ENCODE measurements around the gene FRY. TPM values are rescaled to one million over a fixed set of nuclear protein-coding genes. Genes with fewer than 3 reads are reported as not detected.

Gene FRY
- total RNA-seq, 1 donor from 2014 or later: 2.4 TPM

DNA sequence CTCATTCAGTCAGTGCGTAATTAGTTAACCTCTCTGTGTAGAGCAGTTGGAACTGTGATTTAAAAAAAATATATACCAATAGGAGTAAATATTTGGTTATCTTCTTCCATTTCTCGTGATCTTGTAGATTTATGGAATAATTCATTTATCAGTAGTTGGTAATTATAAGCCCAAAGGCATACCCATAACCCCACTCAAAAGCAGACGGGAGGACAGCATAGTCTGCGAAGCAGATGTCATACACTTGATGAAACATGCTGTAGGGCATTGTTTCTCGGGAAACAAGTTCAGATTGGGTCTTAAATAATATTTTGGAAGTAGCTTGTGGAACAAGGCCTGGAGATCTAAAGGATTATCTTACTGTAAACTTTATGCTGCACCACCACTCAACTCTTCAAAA, 119.7 kb downstream of the FRY start:
- Mint-ChIP-seq H3K36me3 (ENCODE audit: low read depth) (no peaks in the 10 kb centered on the region), H3K27me3 (ENCODE audit: insufficient read depth) (peaks cover 3% of the 10 kb centered on the region), H3K27ac (no peak overlapping the region), H3K4me3 (no peak overlapping the region), H3K9me3 (no peaks in the 10 kb centered on the region), H3K4me1 (ENCODE audit: low read depth) (no peaks in the 10 kb centered on the region)
- no peak for DNase-seq (ENCODE audit: low spot score)
- intact Hi-C loops (cut with micrococcal nuclease): no loop called here

DNA sequence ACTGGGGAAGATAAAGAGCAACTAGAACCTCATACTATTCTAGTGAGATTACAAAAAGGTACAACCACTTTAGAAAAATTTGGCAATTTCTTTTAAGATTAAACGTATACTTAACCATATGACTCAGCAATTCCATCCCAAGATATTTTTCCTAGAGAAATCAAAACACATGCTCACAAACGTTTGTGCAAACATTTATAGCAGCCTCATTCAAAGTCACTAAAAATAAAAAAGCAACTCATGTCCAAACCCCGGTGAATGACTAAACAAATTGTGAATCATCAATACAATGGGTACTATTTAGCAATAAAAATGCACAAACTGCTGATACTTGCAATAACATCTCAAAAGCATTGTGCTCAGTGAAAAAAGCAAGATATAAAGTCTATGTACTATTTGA, 121.5 kb downstream of the FRY start:
- Mint-ChIP-seq H3K9me3 (no peaks in the 10 kb centered on the region), H3K27ac (no peak overlapping the region)

DNA sequence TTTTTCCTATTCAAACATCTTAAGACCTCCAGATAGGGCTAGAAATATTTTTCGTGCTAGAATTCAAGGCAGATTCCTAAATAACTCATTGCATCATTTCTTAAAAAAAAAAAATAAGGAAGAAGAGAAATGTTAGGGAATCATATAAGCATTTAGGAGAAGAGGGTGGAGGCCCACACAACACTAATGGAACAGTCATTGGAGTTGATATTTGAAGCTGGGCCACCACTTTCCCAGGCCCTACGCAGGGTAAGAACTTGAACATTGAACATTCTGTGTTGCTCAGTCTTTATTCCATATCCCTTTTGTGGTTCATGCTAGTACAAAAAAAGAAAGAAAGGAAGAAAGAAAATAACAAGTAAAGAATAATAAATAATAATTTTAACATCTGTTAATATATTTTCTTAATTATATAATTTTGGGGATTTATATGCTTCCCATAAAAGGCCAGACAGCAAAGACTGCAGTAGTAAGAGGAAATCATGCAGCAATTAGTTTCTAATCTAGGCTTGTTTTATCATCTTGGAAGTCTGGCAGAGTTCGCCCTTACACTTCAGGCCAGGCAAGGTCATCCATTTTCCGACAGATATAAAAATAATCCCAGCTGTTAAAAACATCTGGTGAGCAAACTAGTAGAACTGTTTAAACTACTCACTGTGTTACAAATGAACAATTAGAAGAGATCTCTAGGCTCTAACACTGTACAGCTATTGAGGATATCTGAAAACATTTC, 127.7 kb downstream of the FRY start:
- H3K4me3 Mint-ChIP-seq: no peak overlapping the region
- H3K27me3 Mint-ChIP-seq (ENCODE audit: insufficient read depth): no peaks in the 10 kb centered on the region
- H3K27ac Mint-ChIP-seq: no peak overlapping the region
- no peak for DNase-seq (ENCODE audit: low spot score)
- H3K9me3 Mint-ChIP-seq: no peaks in the 10 kb centered on the region
- no peaks in the 10 kb centered on the region for H3K36me3 Mint-ChIP-seq (ENCODE audit: low read depth)
- no peaks in the 10 kb centered on the region for H3K4me1 Mint-ChIP-seq (ENCODE audit: low read depth)
- intact Hi-C loops (cut with micrococcal nuclease): no loop called here

More for the DNA sequence above, 121.5 kb downstream of the FRY start:
- Mint-ChIP-seq H3K36me3 (ENCODE audit: low read depth) (no peaks in the 10 kb centered on the region), H3K4me3 (no peak overlapping the region), H3K27me3 (ENCODE audit: insufficient read depth) (peaks cover 2% of the 10 kb centered on the region), H3K4me1 (ENCODE audit: low read depth) (no peaks in the 10 kb centered on the region)
- intact Hi-C loops (cut with micrococcal nuclease): no loop called here
- DNase-seq (ENCODE audit: low spot score): no peak

DNA sequence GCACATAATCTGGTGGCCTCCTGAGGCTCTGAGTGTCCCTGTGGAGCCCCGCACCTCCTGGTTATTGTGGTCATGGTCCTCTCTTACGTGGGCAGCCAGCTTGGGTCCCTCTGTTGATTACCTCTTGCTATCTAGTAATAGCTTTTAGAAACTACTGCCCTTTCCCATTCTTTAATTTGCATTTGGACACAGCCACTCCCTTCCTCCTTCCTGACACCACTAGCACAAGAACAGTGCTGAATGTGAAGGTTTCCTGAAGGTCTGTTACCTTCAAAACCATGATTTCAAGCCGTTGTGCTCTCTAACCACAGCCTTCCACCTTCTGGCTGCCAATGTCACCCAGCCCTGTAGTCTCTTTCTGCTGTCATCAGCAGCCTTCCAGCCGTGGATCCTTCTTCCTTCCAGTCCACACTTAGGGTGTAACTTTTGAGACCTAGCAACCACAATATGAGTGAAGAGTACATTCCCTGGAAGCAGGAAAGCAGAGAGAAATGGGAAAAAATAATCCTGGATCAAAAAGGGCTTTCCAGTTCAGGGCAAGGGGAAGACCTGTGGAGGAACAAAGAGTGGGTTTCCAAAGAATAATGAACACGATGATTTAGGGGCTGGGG, 130.9 kb downstream of the FRY start:
- H3K4me3 Mint-ChIP-seq: no peak overlapping the region

DNA sequence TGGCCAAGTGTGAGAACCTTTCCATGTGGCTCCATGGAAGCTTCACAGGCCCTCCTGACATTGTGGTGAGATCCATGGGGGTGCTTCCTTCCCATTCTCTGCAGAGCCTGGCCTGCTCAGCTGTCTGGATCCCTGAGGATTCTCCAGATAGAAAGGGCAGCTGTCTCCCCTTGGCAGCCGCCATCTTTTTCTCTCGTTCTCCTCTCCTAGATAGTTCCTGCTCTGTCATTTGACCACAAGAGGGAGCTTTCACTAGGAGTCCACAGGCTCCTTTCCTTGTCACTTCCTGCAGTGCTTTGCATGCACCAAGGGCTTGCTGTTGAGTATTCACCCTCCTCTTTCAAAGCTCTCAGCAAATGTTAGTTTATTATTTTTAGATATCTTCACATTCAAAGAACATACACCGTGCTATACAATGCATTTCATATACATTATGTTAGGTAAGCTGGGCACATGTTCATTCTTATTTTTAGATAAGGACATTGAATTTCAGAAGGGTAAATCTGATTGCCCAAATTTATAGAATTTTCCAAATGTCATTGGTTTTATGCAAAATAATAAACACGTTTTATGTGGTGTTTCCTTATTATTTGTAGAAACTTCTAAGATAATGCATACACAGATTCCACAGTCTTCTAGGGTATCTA, 133.2 kb downstream of the FRY start:
- H3K27me3 Mint-ChIP-seq (ENCODE audit: insufficient read depth): no peaks in the 10 kb centered on the region
- H3K36me3 Mint-ChIP-seq (ENCODE audit: low read depth): no peaks in the 10 kb centered on the region
- no peaks in the 10 kb centered on the region for H3K4me1 Mint-ChIP-seq (ENCODE audit: low read depth)
- no peak for DNase-seq (ENCODE audit: low spot score)
- H3K4me3 Mint-ChIP-seq: no peak overlapping the region
- no peak overlapping the region for H3K27ac Mint-ChIP-seq
- no peaks in the 10 kb centered on the region for H3K9me3 Mint-ChIP-seq
- intact Hi-C loops (cut with micrococcal nuclease): loop anchor here (1.0 kb wide), 1 partner anchor 146 kb away; no protein-coding TSS in a partner anchor

More for the DNA sequence above, 130.9 kb downstream of the FRY start:
- Mint-ChIP-seq H3K27ac (no peak overlapping the region), H3K36me3 (ENCODE audit: low read depth) (no peaks in the 10 kb centered on the region), H3K4me1 (ENCODE audit: low read depth) (no peaks in the 10 kb centered on the region), H3K9me3 (no peaks in the 10 kb centered on the region), H3K27me3 (ENCODE audit: insufficient read depth) (no peaks in the 10 kb centered on the region)
- intact Hi-C loops (cut with micrococcal nuclease): no loop called here
- no peak for DNase-seq (ENCODE audit: low spot score)

DNA sequence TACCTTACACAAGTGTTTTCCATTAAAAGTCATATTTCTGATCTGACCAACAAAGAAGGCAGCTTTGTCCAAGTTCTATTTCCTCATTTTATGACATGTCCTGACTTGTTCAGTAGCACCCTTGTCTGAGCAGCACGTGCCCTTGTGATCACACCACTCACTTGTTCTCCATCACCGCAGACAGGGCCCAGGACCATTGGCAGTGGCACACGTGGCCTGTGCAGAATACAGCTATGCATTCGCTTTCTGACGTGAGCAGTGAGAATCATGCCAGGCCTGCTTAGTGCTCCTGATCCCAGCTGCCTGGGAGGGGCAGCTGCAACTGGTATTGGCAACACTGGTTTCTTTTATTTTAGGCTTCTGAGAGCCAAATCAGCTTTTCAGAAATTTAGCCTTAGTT, 134.2 kb downstream of the FRY start:
- Mint-ChIP-seq H3K27me3 (ENCODE audit: insufficient read depth) (no peaks in the 10 kb centered on the region), H3K27ac (no peak overlapping the region), H3K4me3 (no peak overlapping the region), H3K36me3 (ENCODE audit: low read depth) (no peaks in the 10 kb centered on the region), H3K4me1 (ENCODE audit: low read depth) (no peaks in the 10 kb centered on the region), H3K9me3 (no peaks in the 10 kb centered on the region)
- intact Hi-C loops (cut with micrococcal nuclease): no loop called here
- DNase-seq (ENCODE audit: low spot score): no peak

DNA sequence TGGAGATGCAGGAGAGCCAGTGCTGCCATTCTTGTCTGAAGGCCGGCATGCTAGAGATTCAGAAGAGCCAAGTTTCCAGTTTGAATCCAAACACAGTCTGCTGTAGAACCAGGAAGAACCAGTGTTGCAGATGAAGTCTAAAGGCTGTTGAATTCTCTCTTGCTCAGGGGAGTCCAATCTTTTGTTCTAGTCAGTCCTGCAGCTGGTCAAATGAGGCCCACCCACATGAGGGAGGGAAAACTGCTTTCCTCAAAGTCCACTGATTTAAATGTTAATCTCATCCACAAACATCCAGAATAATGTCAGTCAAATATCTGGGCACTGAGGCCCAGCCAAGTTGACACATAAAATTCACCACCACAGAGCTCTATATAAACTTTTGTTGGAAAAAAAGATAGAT, 136.6 kb downstream of the FRY start:
- no peak for DNase-seq (ENCODE audit: low spot score)
- no peaks in the 10 kb centered on the region for H3K27me3 Mint-ChIP-seq (ENCODE audit: insufficient read depth)
- intact Hi-C loops (cut with micrococcal nuclease): no loop called here
- no peaks in the 10 kb centered on the region for H3K4me1 Mint-ChIP-seq (ENCODE audit: low read depth)
- no peak overlapping the region for H3K4me3 Mint-ChIP-seq
- no peaks in the 10 kb centered on the region for H3K36me3 Mint-ChIP-seq (ENCODE audit: low read depth)
- H3K9me3 Mint-ChIP-seq: no peaks in the 10 kb centered on the region
- no peak overlapping the region for H3K27ac Mint-ChIP-seq

DNA sequence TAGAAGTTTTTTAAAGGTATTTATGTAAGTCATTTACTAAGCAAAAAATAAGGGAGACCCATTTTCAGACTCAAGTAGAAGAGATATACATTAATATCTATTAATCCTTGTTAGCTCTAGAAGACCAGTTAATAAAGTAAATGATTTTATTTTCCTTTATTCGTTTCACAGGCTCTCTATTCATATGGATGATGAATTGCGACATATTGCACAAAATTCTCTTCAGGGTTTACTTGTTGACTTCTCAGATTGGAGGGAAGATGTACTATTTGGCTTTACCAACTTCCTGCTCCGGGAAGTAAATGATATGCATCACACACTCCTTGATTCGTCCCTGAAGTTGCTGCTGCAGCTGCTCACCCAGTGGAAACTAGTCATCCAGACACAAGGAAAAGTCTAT, 139.3 kb downstream of the FRY start:
- no peaks in the 10 kb centered on the region for H3K27me3 Mint-ChIP-seq (ENCODE audit: insufficient read depth)
- no peak overlapping the region for H3K4me3 Mint-ChIP-seq
- H3K4me1 Mint-ChIP-seq (ENCODE audit: low read depth): no peaks in the 10 kb centered on the region
- no peaks in the 10 kb centered on the region for H3K9me3 Mint-ChIP-seq
- intact Hi-C loops (cut with micrococcal nuclease): no loop called here
- DNase-seq (ENCODE audit: low spot score): no peak
- H3K27ac Mint-ChIP-seq: no peak overlapping the region
- H3K36me3 Mint-ChIP-seq (ENCODE audit: low read depth): no peaks in the 10 kb centered on the region

DNA sequence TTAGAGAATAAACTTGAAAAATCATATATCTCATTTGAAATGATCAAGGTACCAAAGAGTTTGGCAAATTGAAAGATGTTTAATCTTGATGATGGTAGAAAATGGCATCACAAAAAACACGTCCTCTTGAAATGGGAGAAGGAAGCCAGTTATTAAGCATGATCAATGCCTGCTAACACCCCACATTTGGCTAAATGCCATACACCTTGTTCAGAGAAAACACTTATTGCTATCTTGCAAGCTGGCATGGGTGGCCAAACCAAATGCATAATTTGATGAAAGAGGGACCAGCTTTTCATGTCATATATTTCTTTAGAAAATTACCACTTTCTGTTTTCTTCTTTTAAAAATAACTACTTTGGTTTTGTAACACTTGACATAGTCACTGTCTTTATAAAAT, 142.3 kb downstream of the FRY start:
- Mint-ChIP-seq H3K27ac (no peak overlapping the region), H3K4me3 (no peak overlapping the region), H3K4me1 (ENCODE audit: low read depth) (no peaks in the 10 kb centered on the region), H3K9me3 (no peaks in the 10 kb centered on the region), H3K27me3 (ENCODE audit: insufficient read depth) (no peaks in the 10 kb centered on the region), H3K36me3 (ENCODE audit: low read depth) (no peaks in the 10 kb centered on the region)
- intact Hi-C loops (cut with micrococcal nuclease): no loop called here
- no peak for DNase-seq (ENCODE audit: low spot score)

DNA sequence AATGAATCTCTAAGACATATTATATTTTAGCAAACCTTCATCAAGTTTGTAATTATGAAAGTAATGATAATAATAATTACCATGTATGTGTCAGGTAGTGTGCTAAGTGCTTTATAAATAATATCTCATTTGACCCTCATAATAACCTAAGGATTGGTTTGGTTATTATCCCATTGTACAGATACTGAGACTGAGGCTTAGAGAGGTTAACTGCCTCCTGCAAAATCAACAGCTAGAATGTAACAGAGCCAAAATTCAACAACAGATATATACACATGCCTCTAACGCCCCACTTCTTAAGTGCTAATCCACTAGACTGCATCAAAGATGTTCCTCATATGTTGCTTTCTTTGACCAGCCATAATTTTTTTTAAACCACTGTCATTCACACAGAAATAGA, 142.8 kb downstream of the FRY start:
- Mint-ChIP-seq H3K4me3 (no peak overlapping the region), H3K9me3 (no peaks in the 10 kb centered on the region), H3K4me1 (ENCODE audit: low read depth) (no peaks in the 10 kb centered on the region), H3K27me3 (ENCODE audit: insufficient read depth) (no peaks in the 10 kb centered on the region), H3K36me3 (ENCODE audit: low read depth) (no peaks in the 10 kb centered on the region), H3K27ac (no peak overlapping the region)
- DNase-seq (ENCODE audit: low spot score): no peak
- intact Hi-C loops (cut with micrococcal nuclease): no loop called here

DNA sequence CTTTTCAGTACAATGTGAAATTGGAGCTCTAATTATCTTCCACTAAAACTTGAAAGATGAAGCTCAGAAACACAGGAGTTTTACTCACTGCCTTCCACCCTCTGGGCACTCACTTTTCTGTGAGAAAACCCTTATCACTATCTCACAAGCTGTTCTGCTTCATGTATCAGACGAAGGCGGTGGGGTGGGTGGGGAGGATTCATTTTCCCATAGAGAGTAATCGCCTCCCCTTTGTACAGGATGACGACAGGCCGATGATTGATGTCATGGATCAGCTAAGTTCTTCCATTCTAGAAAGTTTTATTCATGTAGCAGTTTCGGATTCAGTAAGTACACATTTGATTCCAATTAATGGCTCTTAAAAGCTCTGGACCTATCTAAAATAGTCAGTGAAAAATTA, 143.7 kb downstream of the FRY start:
- intact Hi-C loops (cut with micrococcal nuclease): no loop called here
- H3K9me3 Mint-ChIP-seq: no peaks in the 10 kb centered on the region
- H3K27me3 Mint-ChIP-seq (ENCODE audit: insufficient read depth): no peaks in the 10 kb centered on the region
- H3K27ac Mint-ChIP-seq: no peak overlapping the region
- no peak for DNase-seq (ENCODE audit: low spot score)
- H3K4me1 Mint-ChIP-seq (ENCODE audit: low read depth): no peaks in the 10 kb centered on the region
- no peak overlapping the region for H3K4me3 Mint-ChIP-seq
- no peaks in the 10 kb centered on the region for H3K36me3 Mint-ChIP-seq (ENCODE audit: low read depth)

DNA sequence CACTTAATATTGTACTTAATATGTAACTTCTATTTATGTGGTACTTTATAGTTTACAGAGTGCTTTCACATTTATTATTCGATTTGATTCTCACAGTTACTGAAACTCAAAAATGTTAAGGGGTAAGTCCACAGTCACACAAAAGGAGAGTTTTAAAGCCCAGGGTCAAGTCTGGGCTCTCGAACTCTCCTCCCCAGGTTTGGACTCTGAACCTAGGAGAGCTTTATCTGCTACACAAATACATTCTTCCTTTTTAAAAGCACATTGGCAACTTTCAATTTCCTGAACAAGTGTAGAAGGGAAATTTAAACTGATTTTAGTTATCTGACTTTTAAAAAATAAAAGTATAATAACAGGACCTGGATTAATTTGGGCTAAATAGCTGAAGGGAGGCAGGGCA, 144.4 kb downstream of the FRY start:
- Mint-ChIP-seq H3K27ac (no peak overlapping the region), H3K9me3 (no peaks in the 10 kb centered on the region), H3K4me1 (ENCODE audit: low read depth) (no peaks in the 10 kb centered on the region), H3K36me3 (ENCODE audit: low read depth) (no peaks in the 10 kb centered on the region), H3K27me3 (ENCODE audit: insufficient read depth) (no peaks in the 10 kb centered on the region), H3K4me3 (no peak overlapping the region)
- DNase-seq (ENCODE audit: low spot score): no peak
- intact Hi-C loops (cut with micrococcal nuclease): no loop called here

DNA sequence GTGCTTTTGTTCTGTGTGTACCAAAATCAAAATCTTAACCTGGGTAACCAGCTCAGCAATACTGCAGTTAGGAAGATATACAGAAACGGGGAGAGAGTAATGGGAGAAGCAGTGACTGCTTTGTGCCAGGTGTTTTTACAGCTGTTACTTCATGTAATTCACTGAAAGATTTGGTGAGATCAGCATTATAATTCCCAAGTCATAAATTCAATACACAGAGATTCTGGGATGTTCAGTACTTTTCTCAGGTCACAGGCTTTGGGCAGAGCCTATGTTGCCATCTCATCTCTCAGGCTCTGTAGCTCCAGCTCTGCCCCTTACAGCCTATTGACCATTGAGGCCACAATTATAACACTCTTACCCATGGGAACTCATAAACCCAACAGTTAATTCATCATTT, 145.1 kb downstream of the FRY start:
- H3K27ac Mint-ChIP-seq: no peak overlapping the region
- H3K9me3 Mint-ChIP-seq: no peaks in the 10 kb centered on the region
- H3K4me3 Mint-ChIP-seq: no peak overlapping the region
- no peaks in the 10 kb centered on the region for H3K36me3 Mint-ChIP-seq (ENCODE audit: low read depth)
- no peaks in the 10 kb centered on the region for H3K4me1 Mint-ChIP-seq (ENCODE audit: low read depth)
- no peak for DNase-seq (ENCODE audit: low spot score)
- H3K27me3 Mint-ChIP-seq (ENCODE audit: insufficient read depth): no peaks in the 10 kb centered on the region
- intact Hi-C loops (cut with micrococcal nuclease): no loop called here
